Tibial nerve (tissue), 4 donors: ENCODE data around the gene BCAN. TPM values are rescaled to one million over a fixed set of nuclear protein-coding genes. Genes with fewer than 3 reads are reported as not detected.

Experiments
- DNase-seq, 2 donors: peaks; one replicate each; pipeline ENCODE4 v3.0.0-alpha.2; 2019; ENCODE audit warnings: low spot score in 2 of 2
- H3K27ac ChIP-seq, 4 donors: fragments of 200-600 bp; sonication (generic) in 3 of 4; one replicate each; pipeline ENCODE4 v1.5.1; 2017 to 2019; ENCODE audit warnings: mild to moderate bottlenecking in 1 of 4
- H3K27me3 ChIP-seq, 2 donors: fragments of 200-600 bp; sonication (generic) in 1 of 2; one replicate each; pipeline versions ENCODE4 v1.5.1 to v1.6.0; 2017 to 2019
- H3K36me3 ChIP-seq, 3 donors: fragments of 200-600 bp; sonication (generic); one replicate each; pipeline ENCODE4 v1.5.1; 2018 to 2019
- H3K4me1 ChIP-seq, 4 donors: fragments of 200-600 bp; sonication (generic) in 3 of 4; one replicate each; pipeline ENCODE4 v1.5.1; 2017 to 2019
- H3K4me3 ChIP-seq, 4 donors: fragments of 200-600 bp; sonication (generic) in 3 of 4; one replicate each; pipeline ENCODE4 v1.5.1; 2017 to 2019; ENCODE audit warnings: mild to moderate bottlenecking in 1 of 4, moderate library complexity in 1 of 4
- H3K9me3 ChIP-seq, 4 donors: fragments of 200-600 bp; sonication (generic) in 3 of 4; one replicate each; pipeline ENCODE4 v1.5.1; 2017 to 2019
- CTCF ChIP-seq, 5 experiments: fragments of 200-600 bp in 3 of 5; fragments of 450-650 bp in 2 of 5; sonication (generic) in 3 of 5; IDR thresholded peaks; one replicate each; pipeline ENCODE4 v1.5.1; 2016 to 2019; ENCODE audit warnings: antibody characterized with exemption in 5 of 5, mild to moderate bottlenecking in 3 of 5, moderate library complexity in 2 of 5
- EP300 ChIP-seq, 2 donors: sonication (generic); formaldehyde crosslinking; IDR thresholded peaks; one replicate each; pipeline ENCODE4 v1.6.1; 2017; ENCODE audit warnings: antibody characterized with exemption in 2 of 2, mild to moderate bottlenecking in 1 of 2
- POLR2A ChIP-seq, 2 donors: fragments of 450-650 bp; IDR thresholded peaks; one replicate each; pipeline ENCODE4 v1.6.1; 2017; ENCODE audit warnings: antibody characterized with exemption in 2 of 2, mild to moderate bottlenecking in 2 of 2, moderate library complexity in 2 of 2
- WGBS, 2 donors: methylation state at CpG; one replicate each; pipeline ENCODE4 v1.1.5; 2018; 5-methylcytosine and 5-hydroxymethylcytosine counted together
- total RNA-seq, 4 donors: library from RNA; depleted of rRNA; stranded (reverse); fragments of >200 nt; gene quantifications; one replicate each; pipeline ENCODE4 v1.1.0, GENCODE V29; 2016

Gene BCAN
- total RNA-seq, 4 donors from 2014 or later: not detected

- 5% methylated on average over 29 of the region's 29 CpGs for WGBS, 2 donors
- H3K4me3 ChIP-seq: peak overlapping the region; percentile 35 to 58 (median 46)
- H3K27me3 ChIP-seq: peaks cover 0 to 23% of the 10 kb centered on the region in 2 donors
- TF ChIP-seq CTCF (IDR thresholded peaks at IDR 0.05): no peak
- TF ChIP-seq POLR2A (IDR thresholded peaks at IDR 0.05): no peak
- no peak for TF ChIP-seq EP300 (IDR thresholded peaks at IDR 0.05)
- H3K9me3 ChIP-seq: no peaks in the 10 kb centered on the region
- peak overlapping the region; percentile 31 to 89 (median 68) for H3K27ac ChIP-seq
- DNase-seq: peak; percentile 60 to 63
- H3K36me3 ChIP-seq: no peaks in the 10 kb centered on the region
- peaks cover 0 to 87% (median 36%) of the 10 kb centered on the region in 4 donors for H3K4me1 ChIP-seq
Measured at GRCh38 chr1:156706657-156707416, 64.9 kb downstream of the BCAN start.

- Histone ChIP-seq H3K9me3 (no peaks in the 10 kb centered on the region), H3K4me3 (no peak overlapping the region), H3K27ac (peak overlapping the region in 2 of 4 donors; percentile 86 to 89), H3K27me3 (peaks cover 0 to 23% of the 10 kb centered on the region in 2 donors), H3K4me1 (peaks cover 0 to 93% (median 36%) of the 10 kb centered on the region in 4 donors), H3K36me3 (no peaks in the 10 kb centered on the region)
- WGBS, 2 donors: 52 to 53% methylated on average over 8 of the region's 8 CpGs
- DNase-seq: peak in 1 of 2 donors; percentile 41
- no peak for TF ChIP-seq POLR2A (IDR thresholded peaks at IDR 0.05)
- no peak for TF ChIP-seq EP300 (IDR thresholded peaks at IDR 0.05)
- no peak for TF ChIP-seq CTCF (IDR thresholded peaks at IDR 0.05)
Measured at GRCh38 chr1:156707417-156708217, 65.7 kb downstream of the BCAN start.

DNA sequence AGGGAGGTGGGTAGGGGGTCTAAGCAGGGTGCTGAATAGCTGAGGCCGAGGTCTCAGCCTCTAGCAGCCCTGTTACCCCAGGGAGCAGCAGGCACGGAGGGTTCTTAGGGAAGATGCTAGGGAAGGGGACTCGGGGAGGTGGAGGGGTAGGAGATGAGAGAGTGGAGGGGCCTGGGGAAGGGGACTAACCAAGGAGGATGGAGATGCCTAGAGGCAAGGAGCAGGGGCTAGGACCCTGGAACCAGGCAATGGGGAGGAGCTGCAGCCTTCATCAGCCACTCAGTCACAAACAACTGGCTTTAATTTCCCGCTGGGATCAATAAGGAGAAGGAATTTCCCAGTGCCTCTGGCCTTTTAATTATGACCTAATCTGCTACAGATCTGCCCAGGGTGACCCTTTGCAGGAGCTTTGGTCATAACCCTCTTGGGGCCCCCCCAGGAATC, 66.3 kb downstream of the BCAN start:
- H3K36me3 ChIP-seq: no peaks in the 10 kb centered on the region
- H3K4me1 ChIP-seq: peaks cover 0 to 94% (median 36%) of the 10 kb centered on the region in 4 donors
- 38 to 56% methylated on average over 4 of the region's 4 CpGs for WGBS, 2 donors
- H3K27ac ChIP-seq: peak overlapping the region in 2 of 4 donors; percentile 12 to 86
- no peaks in the 10 kb centered on the region for H3K9me3 ChIP-seq
- H3K27me3 ChIP-seq: peaks cover 0 to 19% of the 10 kb centered on the region in 2 donors
- DNase-seq: no peak
- no peak for TF ChIP-seq CTCF (IDR thresholded peaks at IDR 0.05)
- TF ChIP-seq POLR2A (IDR thresholded peaks at IDR 0.05): no peak
- no peak for TF ChIP-seq EP300 (IDR thresholded peaks at IDR 0.05)
- no peak overlapping the region for H3K4me3 ChIP-seq

DNA sequence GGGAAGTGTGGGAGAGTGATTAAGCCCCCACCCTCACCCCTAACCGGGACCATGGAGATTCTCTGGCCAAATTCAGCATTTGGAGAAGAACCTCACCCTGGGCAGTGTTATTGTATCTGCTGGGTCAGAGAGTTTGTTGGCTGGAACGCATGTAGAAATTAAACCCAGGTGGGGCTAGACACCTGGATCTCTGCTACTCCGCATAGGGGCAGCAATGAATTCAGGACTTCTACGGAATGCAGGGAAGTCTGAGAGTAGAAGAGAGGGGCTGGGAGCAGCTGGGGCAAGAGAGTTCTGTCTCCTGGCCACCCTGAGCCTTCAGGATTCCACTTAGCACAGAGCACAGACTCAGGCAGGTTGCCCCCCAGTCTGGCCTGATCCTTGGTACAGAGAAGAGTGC, 67.1 kb downstream of the BCAN start:
- no peak for DNase-seq
- peak overlapping the region in 2 of 4 donors; percentile 12 to 86 for H3K27ac ChIP-seq
- no peaks in the 10 kb centered on the region for H3K9me3 ChIP-seq
- H3K4me3 ChIP-seq: no peak overlapping the region
- H3K4me1 ChIP-seq: peaks cover 0 to 86% (median 36%) of the 10 kb centered on the region in 4 donors
- no peaks in the 10 kb centered on the region for H3K36me3 ChIP-seq
- WGBS, 2 donors: 50 to 71% methylated on average over 4 of the region's 4 CpGs
- TF ChIP-seq POLR2A (IDR thresholded peaks at IDR 0.05) (no peak), CTCF (IDR thresholded peaks at IDR 0.05) (no peak), EP300 (IDR thresholded peaks at IDR 0.05) (no peak)
- H3K27me3 ChIP-seq: peaks cover 0 to 11% of the 10 kb centered on the region in 2 donors

Other genes starting within 250 kb of the BCAN start
- gene MEF2D, start 141.3 kb upstream of the BCAN start, total RNA-seq: 10 to 100 TPM; 67.5 to 84.9 (median 70.8) TPM
- gene IQGAP3, start 69.6 kb upstream of the BCAN start, total RNA-seq: 1 to 10 TPM in 2 of 4 donors, under 1 TPM in 2; 0.21 to 2.4 (median 0.97) TPM
- gene TTC24, start 62.4 kb upstream of the BCAN start, total RNA-seq: not detected
- gene NAXE, start 50.3 kb upstream of the BCAN start, total RNA-seq: 100 to 1,000 TPM in 1 of 4 donors, 10 to 100 TPM in 3; 53.1 to 105 (median 82.7) TPM
- 10 to 100 TPM; 22.2 to 44.4 (median 29.6) TPM for gene GPATCH4, start 40.6 kb upstream of the BCAN start, total RNA-seq
- gene HAPLN2, start 22.7 kb upstream of the BCAN start, total RNA-seq: 10 to 100 TPM in 2 of 4 donors, 1 to 10 TPM in 2; 1.8 to 20.3 (median 10.6) TPM
- gene NES, start 35.3 kb downstream of the BCAN start, total RNA-seq: 10 to 100 TPM; 59.9 to 65.3 (median 63.9) TPM
- 10 to 100 TPM in 1 of 4 donors, 1 to 10 TPM in 3; 3.5 to 13.2 (median 5.0) TPM for gene CRABP2, start 63.5 kb downstream of the BCAN start, total RNA-seq
- 10 to 100 TPM; 36.5 to 50.1 (median 46.0) TPM for gene METTL25B, start 86.4 kb downstream of the BCAN start, total RNA-seq
- 10 to 100 TPM; 10.1 to 24.9 (median 18.6) TPM for gene ISG20L2, start 86.6 kb downstream of the BCAN start, total RNA-seq
- gene MRPL24, start 99.0 kb downstream of the BCAN start, total RNA-seq: 10 to 100 TPM; 48.6 to 90.4 (median 66.2) TPM
- 100 to 1,000 TPM; 120 to 177 (median 157) TPM for gene HDGF, start 109.6 kb downstream of the BCAN start, total RNA-seq
- 10 to 100 TPM; 25.1 to 44.6 (median 30.8) TPM for gene PRCC, start 125.4 kb downstream of the BCAN start, total RNA-seq
- 1 to 10 TPM in 2 of 4 donors, under 1 TPM in 1, not detected in 1; 0.78 to 7.2 (median 2.9) TPM for gene SH2D2A, start 174.7 kb downstream of the BCAN start, total RNA-seq
- under 1 TPM; under 0.01 to 0.60 (median 0.20) TPM for gene INSRR, start 217.0 kb downstream of the BCAN start, total RNA-seq
- under 1 TPM in 3 of 4 donors, not detected in 1; 0.22 to 0.42 (median 0.39) TPM for gene NTRK1, start 218.7 kb downstream of the BCAN start, total RNA-seq